Peyer's patch (tissue), 4 donors: Measurements from ENCODE around the gene TRIP10.
"Not testable (repeated sequence)": the region's sequence is repeated elsewhere in the genome, so short reads cannot be mapped to it uniquely, and the experiment has no call there.

Experiments used
- CTCF ChIP-seq, 6 experiments: fragments of 450-650 bp in 4 of 6; fragments of 200-600 bp in 2 of 6; sonication (generic) in 1 of 6; IDR thresholded peaks; one replicate each; pipeline ENCODE4 v1.5.1; 2017 to 2019; ENCODE audit warnings: antibody characterized with exemption in 6 of 6, mild to moderate bottlenecking in 3 of 6, moderate library complexity in 1 of 6
- POLR2A ChIP-seq, 2 donors: fragments of 450-650 bp; IDR thresholded peaks; one replicate each; pipeline ENCODE4 v1.5.1; 2017; ENCODE audit warnings: antibody characterized with exemption in 2 of 2, mild to moderate bottlenecking in 2 of 2, moderate library complexity in 2 of 2

GRCh38 chr19:6748543-6748942 is 9.1 kb downstream of the TRIP10 start:
- TF ChIP-seq CTCF, POLR2A (IDR thresholded peaks at IDR 0.05): not testable (repeated sequence)
